SH-SY5Y (cell line): ENCODE measurements around the gene S100A11.

Source experiments
- GATA2 ChIP-seq: IDR thresholded peaks from 2 replicates; pipeline ENCODE4 v1.6.1; 2011; ENCODE audit warnings: mild to moderate bottlenecking, low read depth, low read length
- GATA3 ChIP-seq: IDR thresholded peaks from 2 replicates; pipeline ENCODE4 v1.6.1; 2011; ENCODE audit warnings: low read depth, mild to moderate bottlenecking, low read length, moderate library complexity

GRCh38 chr1:152061952-152062351 is 25.1 kb upstream of the S100A11 start:
- no peak for TF ChIP-seq GATA2
- TF ChIP-seq GATA3: no peak
